Liver (tissue), 9 donors: ENCODE results near the gene GADL1. TPM values are rescaled to one million over a fixed set of nuclear protein-coding genes. Genes with fewer than 3 reads are reported as not detected.

Source experiments
- DNase-seq: peaks from one replicate; pipeline ENCODE4 v3.0.0-alpha.2; 2017; ENCODE audit warnings: low spot score
- H3K27ac ChIP-seq, 2 donors: one replicate each; pipeline ENCODE4 v1.7.0; 2013; ENCODE audit warnings: inconsistent platforms in 2 of 2, low read length in 2 of 2, control low read depth in 1 of 2, low read depth in 1 of 2, mild to moderate bottlenecking in 1 of 2
- H3K27me3 ChIP-seq, 4 donors: one replicate each; pipeline versions ENCODE4 v1.6.1 to v1.7.0; 2013; ENCODE audit warnings: low read length in 3 of 4, inconsistent platforms in 1 of 4, mild to moderate bottlenecking in 1 of 4, moderate library complexity in 1 of 4; ENCODE audit not compliant: control insufficient read depth in 4 of 4, insufficient read depth in 4 of 4
- H3K36me3 ChIP-seq, 4 donors: one replicate each; pipeline versions ENCODE4 v1.6.1 to v1.7.0; 2013; ENCODE audit warnings: low read length in 3 of 4, mild to moderate bottlenecking in 3 of 4, low read depth in 1 of 4, moderate library complexity in 1 of 4; ENCODE audit not compliant: control insufficient read depth in 4 of 4, insufficient read depth in 3 of 4
- H3K4me1 ChIP-seq, 4 donors: one replicate each; pipeline versions ENCODE4 v1.6.1 to v1.7.0; 2013; ENCODE audit warnings: low read length in 3 of 4, mild to moderate bottlenecking in 3 of 4, moderate library complexity in 1 of 4; ENCODE audit not compliant: control insufficient read depth in 4 of 4, insufficient read depth in 4 of 4
- H3K4me3 ChIP-seq, 3 donors: one replicate each; pipeline versions ENCODE4 v1.6.1 to v1.7.0; 2013; ENCODE audit warnings: low read length in 3 of 3, control low read depth in 1 of 3, low read depth in 1 of 3, mild to moderate bottlenecking in 1 of 3
- H3K9ac ChIP-seq, 2 donors: one replicate each; pipeline ENCODE4 v1.7.0; 2013; ENCODE audit warnings: low read length in 2 of 2, mild to moderate bottlenecking in 2 of 2, moderate library complexity in 2 of 2, control low read depth in 1 of 2, low read depth in 1 of 2
- H3K9me3 ChIP-seq, 4 donors: one replicate each; pipeline versions ENCODE4 v1.6.1 to v1.7.0; 2013; ENCODE audit warnings: low read length in 3 of 4; ENCODE audit not compliant: control insufficient read depth in 4 of 4
- CTCF ChIP-seq: fragments of 150-350 bp; IDR thresholded peaks from 2 replicates; pipeline ENCODE4 v1.5.1; 2017; ENCODE audit warnings: improper control_type of control experiment, low read depth, low read length; ENCODE audit not compliant: missing input control
- EGR1 ChIP-seq, 2 donors: IDR thresholded peaks; 2 replicates each; pipeline ENCODE4 v1.6.1; 2016 to 2018; ENCODE audit warnings: antibody characterized with exemption in 2 of 2, low read depth in 2 of 2
- FOXA1 ChIP-seq: IDR thresholded peaks from 2 replicates; pipeline ENCODE4 v1.6.1; 2016; ENCODE audit warnings: antibody characterized with exemption
- FOXA2 ChIP-seq: IDR thresholded peaks from 2 replicates; pipeline ENCODE4 v1.6.1; 2016; ENCODE audit warnings: antibody characterized with exemption
- GABPA ChIP-seq, 2 donors: IDR thresholded peaks in 1 of 2; conservative IDR thresholded peaks in 1 of 2; 2 replicates each; pipeline ENCODE4 v1.6.1; 2016; ENCODE audit warnings: antibody characterized with exemption in 2 of 2, mild to moderate bottlenecking in 1 of 2, moderate library complexity in 1 of 2
- HNF4A ChIP-seq, 2 donors: conservative IDR thresholded peaks; 2 replicates each; pipeline ENCODE4 v1.6.1; 2016; ENCODE audit warnings: antibody characterized with exemption in 2 of 2, mild to moderate bottlenecking in 2 of 2
- HNF4G ChIP-seq: IDR thresholded peaks from 2 replicates; pipeline ENCODE4 v1.6.1; 2016; ENCODE audit warnings: antibody characterized with exemption
- JUND ChIP-seq, 2 donors: IDR thresholded peaks; 2 replicates each; pipeline ENCODE4 v1.6.1; 2016; ENCODE audit warnings: antibody characterized with exemption in 2 of 2
- NR2F2 ChIP-seq: IDR thresholded peaks from 2 replicates; pipeline ENCODE4 v1.6.1; 2016; ENCODE audit warnings: antibody characterized with exemption
- RAD21 ChIP-seq, 2 donors: IDR thresholded peaks; 2 replicates each; pipeline ENCODE4 v1.6.1; 2016; ENCODE audit warnings: antibody characterized with exemption in 2 of 2, mild to moderate bottlenecking in 2 of 2
- TAF1 ChIP-seq: conservative IDR thresholded peaks from 2 replicates; pipeline ENCODE4 v1.6.1; 2016; ENCODE audit warnings: antibody characterized with exemption, mild to moderate bottlenecking
- ZBTB33 ChIP-seq: IDR thresholded peaks from 2 replicates; pipeline ENCODE4 v1.6.1; 2016; ENCODE audit warnings: antibody characterized with exemption
- WGBS: extraction: QIAGEN DNeasy Blood & Tissue Kit; methylation state at CpG from one replicate; pipeline ENCODE4 v1.1.7; 2013; 5-methylcytosine and 5-hydroxymethylcytosine counted together
- polyA plus RNA-seq, 2 donors: library from polyadenylated mRNA; stranded (reverse) in 1 of 2; unstranded in 1 of 2; fragments of 200-250 nt in 1 of 2; fragments of >200 nt in 1 of 2; fragmentation: Nextera tagmentation in 1 of 2; extraction: Ambion mirVana in 1 of 2; gene quantifications; one replicate each; pipeline versions ENCODE4 v1.2.1 to v1.2.3, GENCODE V29; 2013 to 2015
- total RNA-seq, 2 donors: library from RNA; depleted of rRNA; stranded (reverse); fragments of >200 nt; gene quantifications; one replicate each; pipeline ENCODE4 v1.2.3, GENCODE V29; 2014
- TF ChIP-seq, protein P1 (sequence below): IDR thresholded peaks from 2 replicates; pipeline ENCODE4 v1.6.1; 2016; ENCODE audit warnings: antibody characterized with exemption
- TF ChIP-seq, protein P2 (sequence below): IDR thresholded peaks from 2 replicates; pipeline ENCODE4 v1.6.1; 2016; ENCODE audit warnings: antibody characterized with exemption
- TF ChIP-seq, protein P3 (sequence below): IDR thresholded peaks from 2 replicates; pipeline ENCODE4 v1.6.1; 2016; ENCODE audit warnings: antibody characterized with exemption, mild to moderate bottlenecking
- donor health status: healthy.
- donor health status: healthy.
- donor health status: healthy.
- donor health status: healthy.
- donor health status: healthy.

GADL1 gene
- total and polyA plus RNA-seq, 4 donors: not detected

DNA sequence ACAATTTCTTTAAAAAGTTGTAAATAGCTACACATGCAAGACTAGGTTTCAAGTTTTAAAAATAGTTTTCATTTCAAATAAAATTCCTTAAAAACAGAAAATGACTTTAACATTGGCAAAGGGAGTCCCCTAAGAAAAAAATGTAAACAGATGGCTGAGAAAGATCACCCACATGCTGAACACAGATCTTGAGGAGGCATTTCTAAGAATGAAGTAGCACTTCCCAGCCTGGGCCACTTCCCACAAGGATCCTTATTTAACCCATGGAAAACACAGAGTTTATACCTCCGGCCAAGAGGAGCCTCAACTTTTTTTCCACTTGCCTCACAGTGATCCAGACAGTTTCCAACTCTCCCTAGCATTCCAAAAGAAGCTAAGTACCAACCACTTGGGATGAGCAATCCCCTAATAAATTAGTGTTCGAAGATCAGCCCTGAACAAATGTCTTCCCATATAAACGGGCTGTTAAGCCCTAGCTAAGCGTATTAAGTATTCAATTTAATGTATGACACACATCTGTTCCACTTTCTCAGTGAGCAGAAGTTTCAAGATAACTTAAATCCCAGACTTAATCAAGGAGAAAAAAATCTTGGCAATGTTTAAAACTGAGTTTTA, 61.4 kb downstream of the GADL1 start:
- H3K9me3 ChIP-seq: no peaks in the 10 kb centered on the region
- H3K4me1 ChIP-seq: no peaks in the 10 kb centered on the region
- no peaks in the 10 kb centered on the region for H3K36me3 ChIP-seq
- peaks cover 0 to 3% (median 0%) of the 10 kb centered on the region in 4 donors for H3K27me3 ChIP-seq
- H3K9ac ChIP-seq: no peak overlapping the region
- TF ChIP-seq FOXA1: no peak
- TF ChIP-seq FOXA2: no peak
- TF ChIP-seq JUND (IDR thresholded peaks at IDR 0.05): no peak
- no peak for TF ChIP-seq RAD21 (IDR thresholded peaks at IDR 0.05)
- 81% methylated on average over 4 of the region's 4 CpGs for WGBS
- no peak overlapping the region for H3K4me3 ChIP-seq
- H3K27ac ChIP-seq: no peak overlapping the region
- no peak for DNase-seq

DNA sequence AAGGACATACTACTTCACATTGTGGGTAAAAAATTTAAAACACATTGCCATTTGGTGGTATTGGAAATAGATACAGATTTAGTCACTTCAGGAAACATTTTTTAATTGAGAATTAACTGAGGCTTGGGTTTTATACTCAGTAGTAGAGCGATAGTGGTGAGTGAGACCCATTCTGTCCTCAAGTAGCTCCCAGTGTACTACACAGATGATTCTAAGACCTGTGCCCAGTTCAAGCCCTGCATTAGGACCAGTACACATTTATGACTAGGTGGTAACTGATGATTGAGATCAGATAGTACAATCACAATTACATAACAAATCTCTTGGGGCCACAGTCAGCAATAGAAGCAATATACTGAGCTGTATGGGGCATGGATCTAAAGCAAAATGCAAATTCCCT, 67.4 kb downstream of the GADL1 start:
- Histone ChIP-seq H3K27ac (no peak overlapping the region), H3K36me3 (no peaks in the 10 kb centered on the region), H3K27me3 (peaks cover 0 to 4% (median 0%) of the 10 kb centered on the region in 4 donors), H3K4me1 (peaks cover 0 to 2% (median 0%) of the 10 kb centered on the region in 4 donors), H3K4me3 (no peak overlapping the region), H3K9me3 (no peaks in the 10 kb centered on the region), H3K9ac (no peak overlapping the region)
- 91% methylated on average over 1 of the region's 1 CpG for WGBS
- no peak for TF ChIP-seq TAF1
- TF ChIP-seq HNF4A (conservative IDR thresholded peaks at IDR 0.05): no peak
- TF ChIP-seq, protein P1, sequence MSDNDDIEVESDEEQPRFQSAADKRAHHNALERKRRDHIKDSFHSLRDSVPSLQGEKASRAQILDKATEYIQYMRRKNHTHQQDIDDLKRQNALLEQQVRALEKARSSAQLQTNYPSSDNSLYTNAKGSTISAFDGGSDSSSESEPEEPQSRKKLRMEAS: no peak
- TF ChIP-seq GABPA (IDR thresholded peaks at IDR 0.05 in 1 of 2, conservative IDR thresholded peaks at IDR 0.05 in 1 of 2): no peak
- no peak for TF ChIP-seq EGR1 (IDR thresholded peaks at IDR 0.05; ENCODE audit: low read depth in 2 of 2)
- TF ChIP-seq NR2F2: no peak
- no peak for TF ChIP-seq HNF4G
- TF ChIP-seq, protein P2, sequence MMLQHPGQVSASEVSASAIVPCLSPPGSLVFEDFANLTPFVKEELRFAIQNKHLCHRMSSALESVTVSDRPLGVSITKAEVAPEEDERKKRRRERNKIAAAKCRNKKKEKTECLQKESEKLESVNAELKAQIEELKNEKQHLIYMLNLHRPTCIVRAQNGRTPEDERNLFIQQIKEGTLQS: no peak
- TF ChIP-seq FOXA2: no peak
- TF ChIP-seq, protein P3, sequence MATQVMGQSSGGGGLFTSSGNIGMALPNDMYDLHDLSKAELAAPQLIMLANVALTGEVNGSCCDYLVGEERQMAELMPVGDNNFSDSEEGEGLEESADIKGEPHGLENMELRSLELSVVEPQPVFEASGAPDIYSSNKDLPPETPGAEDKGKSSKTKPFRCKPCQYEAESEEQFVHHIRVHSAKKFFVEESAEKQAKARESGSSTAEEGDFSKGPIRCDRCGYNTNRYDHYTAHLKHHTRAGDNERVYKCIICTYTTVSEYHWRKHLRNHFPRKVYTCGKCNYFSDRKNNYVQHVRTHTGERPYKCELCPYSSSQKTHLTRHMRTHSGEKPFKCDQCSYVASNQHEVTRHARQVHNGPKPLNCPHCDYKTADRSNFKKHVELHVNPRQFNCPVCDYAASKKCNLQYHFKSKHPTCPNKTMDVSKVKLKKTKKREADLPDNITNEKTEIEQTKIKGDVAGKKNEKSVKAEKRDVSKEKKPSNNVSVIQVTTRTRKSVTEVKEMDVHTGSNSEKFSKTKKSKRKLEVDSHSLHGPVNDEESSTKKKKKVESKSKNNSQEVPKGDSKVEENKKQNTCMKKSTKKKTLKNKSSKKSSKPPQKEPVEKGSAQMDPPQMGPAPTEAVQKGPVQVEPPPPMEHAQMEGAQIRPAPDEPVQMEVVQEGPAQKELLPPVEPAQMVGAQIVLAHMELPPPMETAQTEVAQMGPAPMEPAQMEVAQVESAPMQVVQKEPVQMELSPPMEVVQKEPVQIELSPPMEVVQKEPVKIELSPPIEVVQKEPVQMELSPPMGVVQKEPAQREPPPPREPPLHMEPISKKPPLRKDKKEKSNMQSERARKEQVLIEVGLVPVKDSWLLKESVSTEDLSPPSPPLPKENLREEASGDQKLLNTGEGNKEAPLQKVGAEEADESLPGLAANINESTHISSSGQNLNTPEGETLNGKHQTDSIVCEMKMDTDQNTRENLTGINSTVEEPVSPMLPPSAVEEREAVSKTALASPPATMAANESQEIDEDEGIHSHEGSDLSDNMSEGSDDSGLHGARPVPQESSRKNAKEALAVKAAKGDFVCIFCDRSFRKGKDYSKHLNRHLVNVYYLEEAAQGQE: no peak
- TF ChIP-seq RAD21 (IDR thresholded peaks at IDR 0.05): no peak
- TF ChIP-seq ZBTB33: no peak
- TF ChIP-seq CTCF: no peak
- no peak for DNase-seq
